IgD-negative memory B cell (primary cell): ENCODE measurements around the gene RGS6. TPM values are rescaled to one million over a fixed set of nuclear protein-coding genes. Genes with fewer than 3 reads are reported as not detected.
A peak's percentile ranks its signal among the peaks of the same experiment; 100 is the strongest.
"Not testable (repeated sequence)": the region's sequence is repeated elsewhere in the genome, so short reads cannot be mapped to it uniquely, and the experiment has no call there.

ENCODE experiments used
- H3K27ac Mint-ChIP-seq, 3 donors: one replicate each; pipeline ENCODE4 v1.8.0; 2020 to 2022; ENCODE audit warnings: mild to moderate bottlenecking in 3 of 3, mixed read lengths in 3 of 3, moderate library complexity in 1 of 3
- H3K27me3 Mint-ChIP-seq: one replicate; pipeline ENCODE4 v1.8.0; 2021; ENCODE audit warnings: mixed read lengths
- H3K36me3 Mint-ChIP-seq: one replicate; pipeline ENCODE4 v1.8.0; 2020; ENCODE audit warnings: mild to moderate bottlenecking, mixed read lengths
- H3K4me1 Mint-ChIP-seq, 3 donors: one replicate each; pipeline ENCODE4 v1.8.0; 2020 to 2022; ENCODE audit warnings: mixed read lengths in 3 of 3, mild to moderate bottlenecking in 1 of 3
- H3K4me3 Mint-ChIP-seq, 4 donors: one replicate each; pipeline ENCODE4 v1.8.0; 2020 to 2022; ENCODE audit warnings: mild to moderate bottlenecking in 4 of 4, mixed read lengths in 4 of 4, moderate library complexity in 3 of 4
- H3K9me3 Mint-ChIP-seq, 3 donors: one replicate each; pipeline ENCODE4 v1.8.0; 2020 to 2021; ENCODE audit warnings: mixed read lengths in 3 of 3, mild to moderate bottlenecking in 1 of 3
- polyA plus RNA-seq: library from polyadenylated mRNA; unstranded; fragments of 300-500 nt; fragmentation: Illumina TruSeq; gene quantifications from one replicate; pipeline ENCODE4 v1.2.3, GENCODE V29; 2021

RGS6 gene
- polyA plus RNA-seq, 1 donor from 2014 or later = not detected

- H3K27ac Mint-ChIP-seq = no peak overlapping the region
- H3K4me3 Mint-ChIP-seq = no peak overlapping the region
- H3K4me1 Mint-ChIP-seq = no peaks in the 10 kb centered on the region
- peaks cover 3% of the 10 kb centered on the region for H3K27me3 Mint-ChIP-seq
- H3K36me3 Mint-ChIP-seq = peaks cover 1% of the 10 kb centered on the region
- peaks cover 3 to 13% (median 5%) of the 10 kb centered on the region in 3 donors for H3K9me3 Mint-ChIP-seq
Observed at GRCh38 chr14:72463291-72463866, 531.1 kb downstream of the RGS6 start.

GRCh38 chr14:72464226-72464625 lies 532.0 kb downstream of the RGS6 start:
- peaks cover 1% of the 10 kb centered on the region for H3K36me3 Mint-ChIP-seq
- H3K27ac Mint-ChIP-seq = no peak overlapping the region
- peaks cover 3% of the 10 kb centered on the region for H3K27me3 Mint-ChIP-seq
- H3K4me1 Mint-ChIP-seq = no peaks in the 10 kb centered on the region
- peaks cover 3 to 13% (median 5%) of the 10 kb centered on the region in 3 donors for H3K9me3 Mint-ChIP-seq
- H3K4me3 Mint-ChIP-seq = no peak overlapping the region

DNA sequence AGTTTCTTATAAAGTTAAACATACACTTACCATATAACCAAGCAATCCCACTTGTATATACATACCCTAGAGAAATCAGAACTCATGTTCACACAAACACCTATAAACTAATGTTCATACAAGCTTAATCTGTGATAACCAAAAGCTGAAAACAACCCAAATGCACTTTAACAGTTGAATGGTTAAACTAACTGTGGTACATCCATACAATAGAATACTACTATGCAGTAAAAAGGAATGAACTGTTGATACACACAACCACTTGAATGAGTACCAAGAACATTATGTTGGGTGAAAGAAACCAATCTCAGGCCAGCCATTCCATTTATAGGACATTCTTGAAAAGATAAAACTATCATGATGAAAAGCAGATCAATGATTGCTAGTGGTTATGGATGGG lies 534.1 kb downstream of the RGS6 start:
- Mint-ChIP-seq H3K27ac (no peak overlapping the region), H3K4me1 (no peaks in the 10 kb centered on the region), H3K9me3 (peaks cover 3 to 13% (median 5%) of the 10 kb centered on the region in 3 donors), H3K36me3 (peaks cover 1% of the 10 kb centered on the region), H3K27me3 (peaks cover 2% of the 10 kb centered on the region), H3K4me3 (no peak overlapping the region)

GRCh38 chr14:72471346-72471745 lies 539.1 kb downstream of the RGS6 start:
- H3K36me3 Mint-ChIP-seq = no peaks in the 10 kb centered on the region
- H3K27me3 Mint-ChIP-seq = no peaks in the 10 kb centered on the region
- no peak overlapping the region for H3K27ac Mint-ChIP-seq
- H3K9me3 Mint-ChIP-seq = peaks cover 0 to 6% (median 2%) of the 10 kb centered on the region in 3 donors
- no peak overlapping the region for H3K4me3 Mint-ChIP-seq
- peaks cover 0 to 2% (median under 1%) of the 10 kb centered on the region in 3 donors for H3K4me1 Mint-ChIP-seq

- no peaks in the 10 kb centered on the region for H3K36me3 Mint-ChIP-seq
- no peak overlapping the region for H3K4me3 Mint-ChIP-seq
- no peaks in the 10 kb centered on the region for H3K9me3 Mint-ChIP-seq
- H3K4me1 Mint-ChIP-seq = peaks cover 11 to 15% (median 13%) of the 10 kb centered on the region in 3 donors
- no peak overlapping the region for H3K27ac Mint-ChIP-seq
- H3K27me3 Mint-ChIP-seq = no peaks in the 10 kb centered on the region
Observed at GRCh38 chr14:72472845-72473244, 540.6 kb downstream of the RGS6 start.

DNA sequence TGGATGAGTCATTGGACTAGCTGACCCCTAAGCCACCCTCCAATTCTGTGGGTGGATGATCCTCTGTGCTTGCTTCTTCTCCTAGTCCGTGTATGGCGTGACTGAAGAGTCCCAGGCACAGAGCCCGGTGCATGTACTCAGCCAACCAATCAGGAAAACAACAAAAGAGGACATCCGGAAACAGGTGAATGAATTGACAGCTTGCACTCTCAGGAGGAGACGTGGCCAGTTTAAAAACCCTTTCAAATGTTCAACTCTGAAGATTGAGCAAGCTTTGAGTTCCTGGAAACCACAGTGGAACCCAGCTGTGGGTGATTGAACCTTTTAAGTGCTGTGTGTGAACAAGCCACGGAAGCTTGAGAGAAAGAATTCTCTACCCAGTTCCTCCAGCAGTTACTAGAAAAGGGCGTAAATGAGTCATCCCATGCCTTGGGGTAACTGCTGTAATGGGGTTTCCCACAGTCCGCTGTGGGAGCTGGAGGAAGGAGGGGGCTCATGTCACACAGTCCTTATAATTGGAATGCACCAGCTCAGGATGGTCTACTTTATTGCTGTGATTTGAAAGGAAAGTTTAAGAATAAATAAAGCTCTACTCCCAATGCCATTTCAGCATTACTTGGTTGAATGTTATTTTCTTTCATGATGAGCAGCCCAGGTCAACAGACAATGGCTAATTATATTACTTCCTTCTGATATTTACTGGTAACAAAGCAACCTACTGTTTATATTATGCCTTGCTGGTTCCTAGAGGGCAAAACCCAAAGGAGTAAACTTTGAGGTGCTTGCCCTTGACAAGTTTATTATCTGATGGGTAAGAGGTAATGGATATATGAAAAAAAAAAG lies 544.6 kb downstream of the RGS6 start:
- H3K27ac Mint-ChIP-seq = peak overlapping the region in 1 of 3 donors; percentile 18
- no peaks in the 10 kb centered on the region for H3K9me3 Mint-ChIP-seq
- H3K4me3 Mint-ChIP-seq = peak overlapping the region in 3 of 4 donors; percentile 65 to 81 (median 75)
- H3K27me3 Mint-ChIP-seq = no peaks in the 10 kb centered on the region
- H3K4me1 Mint-ChIP-seq = peaks cover 24 to 29% (median 27%) of the 10 kb centered on the region in 3 donors
- no peaks in the 10 kb centered on the region for H3K36me3 Mint-ChIP-seq

GRCh38 chr14:72477578-72477977 lies 545.3 kb downstream of the RGS6 start:
- Mint-ChIP-seq H3K4me3 (peak overlapping the region in 2 of 4 donors; percentile 18 to 81), H3K4me1 (peaks cover 24 to 29% (median 27%) of the 10 kb centered on the region in 3 donors)
- not testable (repeated sequence) for H3K27me3 Mint-ChIP-seq, H3K9me3 Mint-ChIP-seq, H3K36me3 Mint-ChIP-seq, H3K27ac Mint-ChIP-seq

GRCh38 chr14:72478471-72478893 lies 546.3 kb downstream of the RGS6 start:
- peaks cover 24 to 29% (median 27%) of the 10 kb centered on the region in 3 donors for H3K4me1 Mint-ChIP-seq
- peaks cover 2% of the 10 kb centered on the region for H3K36me3 Mint-ChIP-seq
- peaks cover 0 to 6% (median 0%) of the 10 kb centered on the region in 3 donors for H3K9me3 Mint-ChIP-seq
- no peak overlapping the region for H3K4me3 Mint-ChIP-seq
- no peak overlapping the region for H3K27ac Mint-ChIP-seq
- H3K27me3 Mint-ChIP-seq = no peaks in the 10 kb centered on the region

- Mint-ChIP-seq H3K36me3 (peaks cover 2% of the 10 kb centered on the region), H3K4me3 (peak overlapping the region in 2 of 4 donors; percentile 36 to 50), H3K4me1 (peaks cover 24 to 29% (median 27%) of the 10 kb centered on the region in 3 donors), H3K9me3 (peaks cover 0 to 6% (median 0%) of the 10 kb centered on the region in 3 donors), H3K27me3 (no peaks in the 10 kb centered on the region), H3K27ac (no peak overlapping the region)
Observed at GRCh38 chr14:72479461-72479931, 547.3 kb downstream of the RGS6 start.

DNA sequence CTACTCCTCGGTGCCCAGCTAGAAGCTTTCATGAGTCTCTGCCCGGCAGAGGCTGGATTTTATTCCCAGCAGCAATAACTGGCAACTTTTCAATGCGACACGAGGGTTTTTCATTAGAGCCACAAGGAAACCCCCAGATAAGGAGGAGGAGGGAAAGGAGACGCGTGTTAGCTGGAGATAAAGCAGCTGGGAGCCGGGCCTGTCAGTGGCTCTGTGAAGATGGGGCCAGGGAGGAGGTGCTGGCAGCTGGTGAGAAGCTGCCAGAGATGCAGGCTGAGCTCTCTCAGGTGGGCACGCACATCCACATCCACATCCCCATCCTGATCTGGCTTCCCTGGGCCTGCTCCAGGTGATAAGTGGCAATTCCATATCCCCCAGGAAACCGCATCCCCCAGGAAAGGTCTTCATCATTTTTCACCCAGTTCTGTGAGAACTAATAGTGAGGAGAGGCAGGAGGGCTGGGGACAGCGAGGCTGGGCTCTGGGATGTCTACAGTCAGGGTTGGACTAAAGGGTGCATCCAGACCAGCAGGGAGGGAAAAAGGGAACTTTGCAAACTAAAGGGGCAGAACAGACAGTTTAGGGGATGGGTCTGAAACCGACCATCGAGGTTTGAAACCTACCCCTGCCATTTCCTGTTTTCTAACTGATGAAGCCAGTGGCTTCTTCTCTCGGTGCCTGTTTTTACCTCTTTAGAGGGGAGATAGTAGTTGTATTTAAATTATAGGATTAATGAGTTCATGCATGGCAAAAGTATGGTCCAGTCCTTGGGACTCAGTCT lies 548.4 kb downstream of the RGS6 start:
- peaks cover 2% of the 10 kb centered on the region for H3K36me3 Mint-ChIP-seq
- H3K27me3 Mint-ChIP-seq = no peaks in the 10 kb centered on the region
- H3K27ac Mint-ChIP-seq = no peak overlapping the region
- H3K4me3 Mint-ChIP-seq = peak overlapping the region in 1 of 4 donors; percentile 10
- peaks cover 24 to 29% (median 27%) of the 10 kb centered on the region in 3 donors for H3K4me1 Mint-ChIP-seq
- peaks cover 0 to 6% (median 0%) of the 10 kb centered on the region in 3 donors for H3K9me3 Mint-ChIP-seq

GRCh38 chr14:72483311-72483710 lies 551.1 kb downstream of the RGS6 start:
- peaks cover 0 to 6% (median 0%) of the 10 kb centered on the region in 3 donors for H3K9me3 Mint-ChIP-seq
- peaks cover 2% of the 10 kb centered on the region for H3K36me3 Mint-ChIP-seq
- H3K27me3 Mint-ChIP-seq = no peaks in the 10 kb centered on the region
- H3K4me3 Mint-ChIP-seq = no peak overlapping the region
- no peak overlapping the region for H3K27ac Mint-ChIP-seq
- peaks cover 10 to 18% (median 10%) of the 10 kb centered on the region in 3 donors for H3K4me1 Mint-ChIP-seq

- Mint-ChIP-seq H3K27ac (no peak overlapping the region), H3K36me3 (peaks cover 7% of the 10 kb centered on the region), H3K4me1 (peaks cover 5 to 7% (median 6%) of the 10 kb centered on the region in 3 donors), H3K9me3 (peaks cover 5 to 14% (median 14%) of the 10 kb centered on the region in 3 donors), H3K27me3 (peaks cover 2% of the 10 kb centered on the region), H3K4me3 (no peak overlapping the region)
Observed at GRCh38 chr14:72485695-72486094, 553.5 kb downstream of the RGS6 start.

DNA sequence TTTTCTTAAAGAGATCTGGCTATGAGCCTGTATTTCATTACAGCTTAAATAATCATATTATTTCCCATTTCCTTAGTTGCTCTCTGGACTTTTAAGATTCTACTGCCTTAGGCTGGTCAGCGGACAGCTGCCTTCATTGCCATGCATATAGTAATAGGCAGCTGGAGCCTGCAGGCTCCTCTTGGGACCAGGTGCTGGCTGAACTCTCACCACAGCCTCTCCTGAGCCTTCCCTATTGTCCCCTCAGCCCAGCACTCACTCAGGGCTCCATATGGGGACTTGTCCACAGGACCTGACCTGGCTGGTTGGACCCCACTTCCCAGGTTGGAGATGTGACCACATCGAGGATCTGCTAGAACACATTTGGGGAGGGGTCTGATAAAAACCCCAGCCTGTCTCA lies 556.3 kb downstream of the RGS6 start:
- peaks cover 5 to 16% (median 9%) of the 10 kb centered on the region in 3 donors for H3K9me3 Mint-ChIP-seq
- no peaks in the 10 kb centered on the region for H3K4me1 Mint-ChIP-seq
- no peak overlapping the region for H3K4me3 Mint-ChIP-seq
- no peak overlapping the region for H3K27ac Mint-ChIP-seq
- H3K36me3 Mint-ChIP-seq = peaks cover 5% of the 10 kb centered on the region
- H3K27me3 Mint-ChIP-seq = peaks cover 2% of the 10 kb centered on the region

- Mint-ChIP-seq H3K27ac (no peak overlapping the region), H3K9me3 (peaks cover 7 to 18% (median 18%) of the 10 kb centered on the region in 3 donors), H3K36me3 (peaks cover 7% of the 10 kb centered on the region), H3K4me3 (peak overlapping the region in 1 of 4 donors; percentile 14), H3K4me1 (no peaks in the 10 kb centered on the region), H3K27me3 (peaks cover 4% of the 10 kb centered on the region)
Observed at GRCh38 chr14:72492196-72492595, 560.0 kb downstream of the RGS6 start.
